ENCODE results near the gene LRRC25.

LRRC25 gene

GRCh38 chr19:18379803-18380747 lies 17.3 kb downstream of the LRRC25 start (continued):
- TF ChIP-seq ZFP69B (tag by site-specific recombination; IDR thresholded peaks at IDR 0.05): peak; percentile 59; the same call in 1 of the 2 replicates
- TF ChIP-seq FEZF1 (tag by site-specific recombination; IDR thresholded peaks at IDR 0.05): no peak; the same call in 1 of the 2 replicates
- no peak for TF ChIP-seq ZFHX2 (tag by site-specific recombination; conservative IDR thresholded peaks at IDR 0.05)
- TF ChIP-seq ZXDB (tag by site-specific recombination; IDR thresholded peaks at IDR 0.05): peak; percentile 46; the same call in 1 of the 2 replicates
- no peak for TF ChIP-seq ZNF174 (tag by site-specific recombination; IDR thresholded peaks at IDR 0.05)
- TF ChIP-seq ZNF514 (tag by site-specific recombination; IDR thresholded peaks at IDR 0.05): no peak
- TF ChIP-seq ZNF184 (tag by site-specific recombination; IDR thresholded peaks at IDR 0.05): peak; percentile 38; the same call in 1 of the 2 replicates
- no peak for TF ChIP-seq ZNF768 (tag by site-specific recombination; IDR thresholded peaks at IDR 0.05)
- TF ChIP-seq ZNF660 (tag by site-specific recombination; IDR thresholded peaks at IDR 0.05): peak; percentile 53; the same call in 1 of the 2 replicates
- peak; percentile 80 for TF ChIP-seq ZNF335 (tag by site-specific recombination; conservative IDR thresholded peaks at IDR 0.05)
- no peak for TF ChIP-seq ZNF626 (tag by site-specific recombination; IDR thresholded peaks at IDR 0.05)
- TF ChIP-seq ZNF518A (tag by site-specific recombination; conservative IDR thresholded peaks at IDR 0.05; ENCODE audit: low read depth): no peak
- no peak for TF ChIP-seq ZNF658 (tag by site-specific recombination; IDR thresholded peaks at IDR 0.05)
- TF ChIP-seq CTCF (tag by site-specific recombination; IDR thresholded peaks at IDR 0.05): no peak
- TF ChIP-seq HOXD13 (CRISPR knock-in tag; IDR thresholded peaks at IDR 0.05; ENCODE audit: borderline replicate concordance): no peak
- TF ChIP-seq SP2 (tag by site-specific recombination; IDR thresholded peaks at IDR 0.05): peak; percentile 58
- TF ChIP-seq ZBTB17 (tag by site-specific recombination; IDR thresholded peaks at IDR 0.05): peak; percentile 89
- TF ChIP-seq ZNF621 (tag by site-specific recombination; IDR thresholded peaks at IDR 0.05): no peak
- no peak; the same call in none of the 2 replicates for TF ChIP-seq ZNF639 (tag by site-specific recombination; IDR thresholded peaks at IDR 0.05)
- no peak for TF ChIP-seq ZNF571 (tag by site-specific recombination; IDR thresholded peaks at IDR 0.05)
- no peak for TF ChIP-seq REPIN1 (tag by site-specific recombination; IDR thresholded peaks at IDR 0.05; ENCODE audit: low read depth)
- no peak for TF ChIP-seq ZNF248 (tag by site-specific recombination; IDR thresholded peaks at IDR 0.05)
- TF ChIP-seq ZNF16 (tag by site-specific recombination; IDR thresholded peaks at IDR 0.05; ENCODE audit: low read depth): no peak
- no peak for TF ChIP-seq ZNF837 (tag by site-specific recombination; IDR thresholded peaks at IDR 0.05)
- TF ChIP-seq ZNF555 (tag by site-specific recombination; conservative IDR thresholded peaks at IDR 0.05): no peak
- no peak for TF ChIP-seq ZNF223 (tag by site-specific recombination; IDR thresholded peaks at IDR 0.05)
- TF ChIP-seq SETDB1 (IDR thresholded peaks at IDR 0.05; ENCODE audit: insufficient read length, low read length): no peak
- peak; percentile 67; the same call in 1 of the 2 replicates for TF ChIP-seq KLF8 (tag by site-specific recombination; IDR thresholded peaks at IDR 0.05)
- peak; percentile 88 for TF ChIP-seq PRDM10 (tag by site-specific recombination; IDR thresholded peaks at IDR 0.05)

Measured in HEK293 (cell line).